ENCODE data around the gene ETS2.

The ETS2 gene

GRCh38 chr21:38852708-38853107 is 47.0 kb downstream of the ETS2 start:
- H3K27ac ChIP-seq (ENCODE audit: low read length), result no peak overlapping the region
- H3K27me3 ChIP-seq (replicated peaks; ENCODE audit: insufficient read depth, low read length), result no peaks in the 10 kb centered on the region
- no peak overlapping the region for H3K4me2 ChIP-seq (ENCODE audit: low read depth, low read length)
- H3K4me1 ChIP-seq (ENCODE audit: low read length), result no peaks in the 10 kb centered on the region
- H3K79me2 ChIP-seq (ENCODE audit: low read length), result no peaks in the 10 kb centered on the region
- no peaks in the 10 kb centered on the region for H3K9me3 ChIP-seq (replicated peaks; ENCODE audit: insufficient read depth, low read length)
- H3K9me2 ChIP-seq (replicated peaks; ENCODE audit: insufficient read depth, low read length), result no peaks in the 10 kb centered on the region
- no peak overlapping the region for H3K9ac ChIP-seq (ENCODE audit: low read length)
- TF ChIP-seq EZH2 (optimal IDR thresholded peaks at IDR 0.05; ENCODE audit: low read depth, low read length), result no peak
- no peak for TF ChIP-seq CTCF (IDR thresholded peaks at IDR 0.05; ENCODE audit: low read length)
- TF ChIP-seq EZH2phosphoT487 (IDR thresholded peaks at IDR 0.05; ENCODE audit: low read length), result no peak
- no peak overlapping the region for H2AFZ ChIP-seq (ENCODE audit: low read length)
- no peak for DNase-seq
- no peak overlapping the region for H3K4me3 ChIP-seq (ENCODE audit: low read length)
- no peaks in the 10 kb centered on the region for H3K36me3 ChIP-seq (replicated peaks; ENCODE audit: insufficient read depth, low read length)
- no peaks in the 10 kb centered on the region for H3F3A ChIP-seq (ENCODE audit: insufficient read depth, low read length)
- H4K20me1 ChIP-seq (ENCODE audit: insufficient read depth, low read length), result no peaks in the 10 kb centered on the region

- H4K20me1 ChIP-seq (ENCODE audit: insufficient read depth, low read length), result no peaks in the 10 kb centered on the region
- H3K27ac ChIP-seq (ENCODE audit: low read length), result no peak overlapping the region
- H3K27me3 ChIP-seq (replicated peaks; ENCODE audit: insufficient read depth, low read length), result 0 out of 2 replicates have a peak, but pooled peaks cover 1% of the 10 kb centered on the region
- H3K9me3 ChIP-seq (replicated peaks; ENCODE audit: insufficient read depth, low read length), result no peaks in the 10 kb centered on the region
- no peaks in the 10 kb centered on the region for H3K36me3 ChIP-seq (replicated peaks; ENCODE audit: insufficient read depth, low read length)
- TF ChIP-seq CTCF (IDR thresholded peaks at IDR 0.05; ENCODE audit: low read length), result no peak
- TF ChIP-seq EZH2 (optimal IDR thresholded peaks at IDR 0.05; ENCODE audit: low read depth, low read length), result no peak
- no peak for TF ChIP-seq EZH2phosphoT487 (IDR thresholded peaks at IDR 0.05; ENCODE audit: low read length)
- no peak overlapping the region for H3K9ac ChIP-seq (ENCODE audit: low read length)
- H3K4me3 ChIP-seq (ENCODE audit: low read length), result no peak overlapping the region
- no peaks in the 10 kb centered on the region for H3K79me2 ChIP-seq (ENCODE audit: low read length)
- H3K9me2 ChIP-seq (replicated peaks; ENCODE audit: insufficient read depth, low read length), result no peaks in the 10 kb centered on the region
- no peaks in the 10 kb centered on the region for H3K4me1 ChIP-seq (ENCODE audit: low read length)
- DNase-seq, result no peak
- H3K4me2 ChIP-seq (ENCODE audit: low read depth, low read length), result no peak overlapping the region
- H3F3A ChIP-seq (ENCODE audit: insufficient read depth, low read length), result no peaks in the 10 kb centered on the region
- no peak overlapping the region for H2AFZ ChIP-seq (ENCODE audit: low read length)
Measured at GRCh38 chr21:38853421-38853919, 47.7 kb downstream of the ETS2 start.

- no peak overlapping the region for H3K9ac ChIP-seq (ENCODE audit: low read length)
- H3K9me3 ChIP-seq (replicated peaks; ENCODE audit: insufficient read depth, low read length), result no peaks in the 10 kb centered on the region
- H3K4me2 ChIP-seq (ENCODE audit: low read depth, low read length), result no peak overlapping the region
- H3K79me2 ChIP-seq (ENCODE audit: low read length), result no peaks in the 10 kb centered on the region
- no peak overlapping the region for H3K27ac ChIP-seq (ENCODE audit: low read length)
- H3K4me3 ChIP-seq (ENCODE audit: low read length), result no peak overlapping the region
- no peak overlapping the region for H2AFZ ChIP-seq (ENCODE audit: low read length)
- no peaks in the 10 kb centered on the region for H3K9me2 ChIP-seq (replicated peaks; ENCODE audit: insufficient read depth, low read length)
- DNase-seq, result no peak
- peaks cover 29% of the 10 kb centered on the region for H3K27me3 ChIP-seq (replicated peaks; ENCODE audit: insufficient read depth, low read length)
- no peaks in the 10 kb centered on the region for H4K20me1 ChIP-seq (ENCODE audit: insufficient read depth, low read length)
- H3K4me1 ChIP-seq (ENCODE audit: low read length), result peaks cover 6% of the 10 kb centered on the region
- no peaks in the 10 kb centered on the region for H3K36me3 ChIP-seq (replicated peaks; ENCODE audit: insufficient read depth, low read length)
- no peaks in the 10 kb centered on the region for H3F3A ChIP-seq (ENCODE audit: insufficient read depth, low read length)
- no peak for TF ChIP-seq EZH2phosphoT487 (IDR thresholded peaks at IDR 0.05; ENCODE audit: low read length)
- TF ChIP-seq CTCF (IDR thresholded peaks at IDR 0.05; ENCODE audit: low read length), result no peak
- TF ChIP-seq EZH2 (optimal IDR thresholded peaks at IDR 0.05; ENCODE audit: low read depth, low read length), result no peak
Measured at GRCh38 chr21:38857152-38857825, 51.6 kb downstream of the ETS2 start.
